HG02885 (cell line): ENCODE data around the gene LMAN2.

ENCODE experiments used
- ATAC-seq: cut with Tn5 transposase; IDR thresholded peaks from one replicate; pipeline ENCODE4 v1.9.1; 2021; ENCODE audit warnings: mild to moderate bottlenecking; ENCODE audit not compliant: unreplicated experiment, poor library complexity

LMAN2 gene

DNA sequence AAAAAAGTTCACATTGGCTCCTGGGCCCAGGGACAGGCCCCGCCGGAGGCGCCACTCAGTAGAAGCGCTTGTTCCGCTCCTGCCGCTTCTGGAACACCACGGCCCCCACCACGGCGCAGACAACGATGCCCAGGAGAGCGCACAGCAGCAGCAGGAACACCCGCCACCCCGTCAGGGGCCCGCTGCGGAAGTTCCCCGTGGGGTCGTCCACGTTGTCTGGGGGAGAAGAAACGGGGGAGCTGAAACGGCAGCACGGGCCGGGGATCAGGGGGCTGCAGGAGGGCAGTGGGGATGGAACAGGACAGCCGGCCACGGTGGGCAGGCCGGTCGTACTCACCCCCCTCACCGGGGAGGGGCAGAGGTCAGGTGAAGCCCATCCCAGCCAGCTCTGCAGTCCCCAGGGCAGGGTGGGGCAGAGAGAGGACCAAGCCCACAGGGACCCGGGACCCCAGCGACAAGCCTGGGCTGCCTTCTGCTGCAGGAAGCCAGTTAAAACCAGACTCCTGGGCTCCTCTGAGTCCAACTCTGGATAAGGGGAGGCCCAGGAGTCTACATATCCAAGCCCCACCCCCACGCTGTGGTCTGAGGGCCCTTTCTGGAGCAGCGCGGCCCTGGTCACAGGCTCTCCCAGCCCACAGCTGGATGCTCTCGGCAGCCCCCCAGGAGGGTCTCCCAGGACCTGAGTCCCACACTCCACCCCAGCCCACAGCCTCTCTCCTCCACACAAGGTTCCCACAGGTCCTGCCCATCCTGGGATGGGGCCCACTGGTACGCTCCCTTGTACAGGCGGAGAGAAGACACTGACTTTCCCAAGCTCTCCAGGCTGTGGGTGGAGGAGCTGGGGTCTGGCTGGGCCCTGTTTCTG, 19.2 kb downstream of the LMAN2 start:
- ATAC-seq: no peak

- no peak for ATAC-seq
Measured at GRCh38 chr5:177330991-177331842, 20.3 kb downstream of the LMAN2 start.

DNA sequence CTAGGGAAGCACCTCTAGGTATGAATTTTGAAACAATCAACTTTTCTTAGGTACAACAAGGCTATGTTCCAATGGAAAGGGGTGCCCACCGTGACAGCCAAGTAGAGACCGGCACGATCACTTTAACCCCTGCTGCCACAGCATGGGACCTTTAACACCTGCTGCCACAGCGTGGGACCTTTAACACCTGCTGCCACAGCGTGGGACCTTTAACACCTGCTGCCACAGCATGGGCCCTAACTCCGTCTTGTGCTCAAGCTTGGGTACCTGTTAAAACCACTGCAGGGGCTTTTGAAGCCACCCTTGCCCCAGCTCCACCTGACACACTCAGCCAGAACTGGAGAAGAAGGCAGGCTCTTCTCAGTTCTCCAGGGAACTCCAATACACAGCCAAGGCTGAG, 21.6 kb downstream of the LMAN2 start:
- ATAC-seq: no peak

DNA sequence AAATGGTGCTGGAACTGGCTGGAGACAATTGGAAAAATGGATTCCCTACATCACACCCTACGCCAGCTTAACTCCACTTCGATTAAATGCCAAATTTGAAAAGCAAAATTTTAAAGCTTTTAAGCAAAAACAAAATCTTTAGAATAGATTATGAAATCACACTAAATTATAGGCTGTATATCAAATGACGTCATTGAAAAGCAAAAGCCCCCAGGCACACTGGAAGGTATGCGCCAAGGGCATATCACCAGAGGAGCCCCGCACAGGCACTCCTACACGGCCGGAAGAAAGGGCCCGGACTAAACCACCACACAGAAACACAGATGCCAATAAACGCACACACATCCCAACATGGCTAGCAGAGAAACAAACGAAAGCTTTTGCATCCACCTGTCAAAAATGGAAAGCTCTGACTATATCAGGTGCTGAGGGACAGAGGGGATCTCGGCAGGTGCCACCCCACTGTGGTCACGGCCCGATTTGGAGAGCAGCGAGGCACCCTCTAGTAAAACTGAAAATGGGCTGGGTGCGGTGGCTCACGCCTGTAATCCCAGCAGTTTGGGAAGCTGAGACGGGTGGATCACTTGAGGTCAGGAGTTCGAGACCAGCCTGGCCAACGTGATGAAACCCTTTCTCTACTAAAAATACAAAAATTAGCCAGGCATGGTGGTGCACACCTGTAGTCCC, 22.8 kb downstream of the LMAN2 start:
- no peak for ATAC-seq

- ATAC-seq: no peak
Measured at GRCh38 chr5:177327539-177328522, 23.6 kb downstream of the LMAN2 start.

- no peak for ATAC-seq
Measured at GRCh38 chr5:177325868-177326381, 25.5 kb downstream of the LMAN2 start.

GRCh38 chr5:177320879-177321278, 30.6 kb downstream of the LMAN2 start:
- ATAC-seq: no peak

GRCh38 chr5:177319913-177320588, 31.4 kb downstream of the LMAN2 start:
- ATAC-seq: no peak

DNA sequence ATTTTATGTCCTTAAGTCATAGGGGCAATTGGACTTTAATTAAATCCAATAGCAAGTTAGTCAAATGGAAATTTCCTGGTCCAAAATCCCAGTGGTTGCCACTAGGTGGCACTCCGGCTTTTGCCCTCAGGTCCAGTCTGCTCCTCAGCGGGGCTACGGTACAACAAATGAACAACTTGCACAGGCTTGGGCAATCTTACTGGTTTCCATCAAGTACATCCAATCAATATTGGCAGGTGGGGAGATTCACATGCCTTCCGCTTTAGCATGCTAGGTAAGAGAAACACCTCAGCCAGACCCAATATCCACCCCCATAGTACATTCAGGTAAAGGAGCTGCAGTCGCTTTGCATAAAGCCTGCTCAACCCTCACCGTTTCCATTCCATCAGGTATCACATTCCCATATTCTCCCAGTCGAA, 33.5 kb downstream of the LMAN2 start:
- ATAC-seq: no peak

DNA sequence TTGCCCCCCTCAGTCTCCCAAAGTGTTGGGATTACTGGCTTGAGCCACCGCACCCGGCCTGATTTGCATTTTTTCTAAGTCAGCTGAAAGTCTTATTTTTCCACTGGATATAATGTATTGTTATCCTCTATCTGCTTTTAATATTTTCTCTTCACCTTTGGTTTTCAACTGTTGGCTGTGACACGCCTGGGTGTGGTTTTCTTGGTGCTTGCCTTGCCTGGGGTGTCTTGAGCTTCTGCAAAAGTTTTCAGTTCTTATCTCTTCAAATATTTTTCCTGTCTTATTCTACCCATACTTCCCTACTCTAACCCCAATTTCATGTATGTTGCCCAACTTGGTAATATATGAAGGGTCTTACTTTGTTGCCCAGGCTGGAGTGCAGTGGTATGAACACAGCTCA, 35.5 kb downstream of the LMAN2 start:
- no peak for ATAC-seq

- no peak for ATAC-seq
Measured at GRCh38 chr5:177315411-177315810, 36.1 kb downstream of the LMAN2 start.

- no peak for ATAC-seq
Measured at GRCh38 chr5:177314376-177315342, 36.8 kb downstream of the LMAN2 start.

GRCh38 chr5:177313561-177314259, 37.8 kb downstream of the LMAN2 start:
- ATAC-seq: no peak

DNA sequence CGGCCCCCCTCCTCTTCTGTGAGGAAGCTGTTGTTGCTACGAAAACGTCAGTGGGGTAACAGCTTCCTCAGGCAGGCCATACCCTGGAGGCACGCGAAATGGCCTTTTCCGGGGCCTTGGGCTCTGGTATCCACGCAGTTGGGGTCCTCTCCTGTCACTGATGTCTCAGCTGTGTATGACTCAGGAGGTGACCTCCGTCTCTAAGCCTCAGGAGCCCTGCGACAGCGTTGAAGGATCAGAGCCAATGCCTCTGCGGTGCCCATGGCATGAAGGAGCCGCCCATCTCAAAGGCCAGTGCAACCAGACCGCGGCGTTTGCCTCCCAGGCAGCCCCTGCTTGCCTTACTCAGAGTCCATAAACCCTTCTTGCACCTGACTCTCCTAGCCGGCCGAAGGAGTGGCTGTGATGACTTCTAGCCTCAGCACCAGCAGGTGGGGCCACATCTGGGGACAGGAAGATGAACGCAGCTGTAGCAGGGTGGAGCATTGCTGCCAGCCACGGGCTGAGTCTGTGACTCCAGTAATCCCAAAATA, 38.8 kb downstream of the LMAN2 start:
- peak; percentile 24 for ATAC-seq

DNA sequence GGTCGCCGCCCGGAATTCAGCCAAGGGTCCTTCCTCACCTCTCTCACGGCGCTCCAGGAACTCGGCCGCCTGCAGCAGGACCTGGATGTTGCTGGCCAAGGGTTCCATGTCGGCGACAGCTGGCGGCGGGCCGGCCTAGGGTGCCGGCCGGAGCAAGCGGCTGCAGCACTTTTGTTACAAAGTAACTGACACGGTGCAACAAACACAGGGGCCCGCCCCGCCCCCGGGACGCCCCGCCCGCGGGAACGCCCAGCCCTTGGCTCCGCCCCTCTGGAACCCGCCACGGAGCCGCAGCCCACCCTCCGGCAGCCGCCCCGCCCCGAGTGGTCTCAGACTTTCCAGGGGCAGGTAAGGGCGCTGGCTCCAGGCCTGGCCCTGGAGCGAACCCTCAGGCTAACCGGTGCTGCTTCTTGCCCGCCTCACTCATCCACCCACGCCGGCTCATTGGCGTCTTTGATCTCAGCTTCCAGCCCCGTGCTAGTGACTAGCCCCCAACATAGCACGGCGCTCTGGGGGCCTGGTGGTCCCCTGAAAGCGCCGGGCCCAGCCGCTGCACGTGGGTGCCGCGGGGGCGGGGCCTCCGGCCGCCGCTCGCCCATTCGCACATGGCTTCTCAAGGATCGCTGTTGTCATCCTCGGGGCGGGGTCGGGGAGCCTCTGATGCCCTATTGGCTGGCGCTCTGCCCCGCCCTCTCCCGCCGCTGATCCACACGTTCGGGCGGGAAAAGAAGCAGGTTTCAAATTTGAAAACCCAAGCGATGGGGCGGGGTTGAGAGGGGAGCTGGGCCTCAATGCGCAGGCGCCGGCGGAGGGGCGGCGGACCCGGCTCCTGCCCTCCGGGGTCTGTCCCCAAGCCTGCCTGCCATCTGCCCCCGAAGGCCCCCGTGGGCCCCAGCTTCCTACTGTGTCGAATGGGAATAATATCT, 39.5 kb downstream of the LMAN2 start, which contains the start of gene MXD3:
TSS of gene MXD3 (minus strand) at position 176 of the 926 bp plus-strand sequence. CDS start at position 108, 68 bp downstream.
- ATAC-seq: peak; percentile 82

GRCh38 chr5:177311392-177311722, 40.1 kb downstream of the LMAN2 start:
- ATAC-seq: no peak
